Measurements from ENCODE around the gene PDE7B.

DNA sequence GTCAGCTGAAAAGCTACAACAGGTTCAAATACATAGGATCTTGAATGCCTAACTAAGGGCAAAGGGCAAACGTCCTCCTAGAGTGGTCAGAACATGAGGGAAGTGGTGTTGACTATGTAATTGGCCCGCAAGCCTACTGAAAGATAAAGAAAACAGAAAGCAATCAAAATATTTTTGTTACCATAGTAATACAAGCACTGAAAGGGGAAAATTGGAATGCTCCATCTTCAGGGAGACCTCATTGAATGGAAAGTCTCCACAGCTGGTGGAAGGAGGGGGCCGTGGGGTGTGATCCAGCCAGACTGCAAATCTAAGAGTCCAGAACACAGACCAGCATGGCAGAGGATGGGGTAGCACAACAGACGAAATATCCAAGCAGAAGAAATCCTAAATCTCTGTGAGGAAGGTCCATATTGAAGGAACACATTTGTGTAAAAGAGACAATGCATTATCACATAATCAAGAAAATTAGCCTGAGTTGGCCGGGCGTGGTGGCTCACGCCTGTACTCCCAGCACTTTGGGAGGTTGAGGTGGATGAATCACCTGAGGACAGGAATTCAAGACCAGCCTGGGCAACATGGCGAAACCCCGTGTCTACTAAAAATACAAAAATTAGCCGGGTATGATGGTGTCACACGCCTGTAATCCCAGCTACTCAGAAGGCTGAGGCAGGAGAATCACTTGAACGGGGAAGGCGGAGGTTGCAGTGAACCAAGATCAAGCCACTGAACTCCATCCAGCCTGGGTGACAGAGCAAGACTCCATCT is 359.1 kb downstream of the PDE7B start:
- TF ChIP-seq, protein P1, sequence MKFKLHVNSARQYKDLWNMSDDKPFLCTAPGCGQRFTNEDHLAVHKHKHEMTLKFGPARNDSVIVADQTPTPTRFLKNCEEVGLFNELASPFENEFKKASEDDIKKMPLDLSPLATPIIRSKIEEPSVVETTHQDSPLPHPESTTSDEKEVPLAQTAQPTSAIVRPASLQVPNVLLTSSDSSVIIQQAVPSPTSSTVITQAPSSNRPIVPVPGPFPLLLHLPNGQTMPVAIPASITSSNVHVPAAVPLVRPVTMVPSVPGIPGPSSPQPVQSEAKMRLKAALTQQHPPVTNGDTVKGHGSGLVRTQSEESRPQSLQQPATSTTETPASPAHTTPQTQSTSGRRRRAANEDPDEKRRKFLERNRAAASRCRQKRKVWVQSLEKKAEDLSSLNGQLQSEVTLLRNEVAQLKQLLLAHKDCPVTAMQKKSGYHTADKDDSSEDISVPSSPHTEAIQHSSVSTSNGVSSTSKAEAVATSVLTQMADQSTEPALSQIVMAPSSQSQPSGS (IDR thresholded peaks at IDR 0.05; ENCODE audit: low read length), result no peak
- TF ChIP-seq, protein P2, sequence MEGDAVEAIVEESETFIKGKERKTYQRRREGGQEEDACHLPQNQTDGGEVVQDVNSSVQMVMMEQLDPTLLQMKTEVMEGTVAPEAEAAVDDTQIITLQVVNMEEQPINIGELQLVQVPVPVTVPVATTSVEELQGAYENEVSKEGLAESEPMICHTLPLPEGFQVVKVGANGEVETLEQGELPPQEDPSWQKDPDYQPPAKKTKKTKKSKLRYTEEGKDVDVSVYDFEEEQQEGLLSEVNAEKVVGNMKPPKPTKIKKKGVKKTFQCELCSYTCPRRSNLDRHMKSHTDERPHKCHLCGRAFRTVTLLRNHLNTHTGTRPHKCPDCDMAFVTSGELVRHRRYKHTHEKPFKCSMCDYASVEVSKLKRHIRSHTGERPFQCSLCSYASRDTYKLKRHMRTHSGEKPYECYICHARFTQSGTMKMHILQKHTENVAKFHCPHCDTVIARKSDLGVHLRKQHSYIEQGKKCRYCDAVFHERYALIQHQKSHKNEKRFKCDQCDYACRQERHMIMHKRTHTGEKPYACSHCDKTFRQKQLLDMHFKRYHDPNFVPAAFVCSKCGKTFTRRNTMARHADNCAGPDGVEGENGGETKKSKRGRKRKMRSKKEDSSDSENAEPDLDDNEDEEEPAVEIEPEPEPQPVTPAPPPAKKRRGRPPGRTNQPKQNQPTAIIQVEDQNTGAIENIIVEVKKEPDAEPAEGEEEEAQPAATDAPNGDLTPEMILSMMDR (IDR thresholded peaks at IDR 0.05; ENCODE audit: control extremely low read depth in 1 of 3, insufficient read depth in 1 of 3, low read depth in 1 of 3, low read length in 3 of 3), result no peak
- no peak for TF ChIP-seq EP300 (IDR thresholded peaks at IDR 0.05; ENCODE audit: borderline replicate concordance in 1 of 2, low read depth in 2 of 2, low read length in 2 of 2)
- TF ChIP-seq KDM1A (IDR thresholded peaks at IDR 0.05; ENCODE audit: borderline replicate concordance, low read length), result no peak
- TF ChIP-seq CHD2 (IDR thresholded peaks at IDR 0.05; ENCODE audit: low read length), result no peak

Data from H1 (cell line).